HepG2 (cell line): ENCODE results near the gene IL36B. TPM values are rescaled to one million over a fixed set of nuclear protein-coding genes. Genes with fewer than 3 reads are reported as not detected.

Source experiments
- ATAC-seq: fragments of 200-7000 bp; cut with Tn5 transposase; 3 replicates; pipeline ENCODE4 v1.9.1; 2020; ENCODE audit warnings: mild to moderate bottlenecking, moderate library complexity
- BruUV-seq: library from RNA; stranded (reverse); fragments of 400-500 nt; replicated peaks from 2 replicates; lab custom pipeline; 2021; lab: Mats Ljungman, UMichigan
- CTCF ChIA-PET: fragments of 300-600 bp; formaldehyde crosslinking; extraction: SDS; loops from one replicate; lab custom pipeline; 2021; ENCODE audit warnings: low total read pairs, inconsistent platforms, low intra/inter-chr PET ratio; lab: Yijun Ruan, JAX
- POLR2A ChIA-PET: fragments of 350-600 bp; sonication (Branson Sonifier 250); formaldehyde crosslinking; loops from one replicate; lab custom pipeline; 2020; ENCODE audit warnings: antibody characterized with exemption, inconsistent platforms; lab: Yijun Ruan, JAX
- DNase-seq: peaks from one replicate; pipeline ENCODE4 v3.0.0-alpha.2; 2015; ENCODE audit warnings: low spot score
- FAIRE-seq: peaks from 3 replicates; lab custom pipeline; 2011; peaks lifted over from hg19 to GRCh38; lab: Jason Lieb, UNC
- H2AFZ ChIP-seq: one replicate; pipeline ENCODE4 v1.6.1; 2011; ENCODE audit warnings: low read length, inconsistent platforms
- H3K27ac ChIP-seq: fragments of 300-600 bp; 3 replicates; pipeline ENCODE4 v1.8.0; 2011; ENCODE audit warnings: mixed run types, mild to moderate bottlenecking, mixed read lengths, low read length, inconsistent platforms; ENCODE audit not compliant: insufficient read depth; ENCODE audit errors: extremely low read length
- H3K27me3 ChIP-seq, 2 experiments: fragments of 200-600 bp in 1 of 2; 2 replicates in 1 of 2; 3 replicates in 1 of 2; pipeline versions ENCODE4 v1.6.0 to v1.8.0; 2011; ENCODE audit warnings: low read length in 2 of 2, mild to moderate bottlenecking in 2 of 2, moderate library complexity in 2 of 2, inconsistent platforms in 1 of 2; ENCODE audit not compliant: insufficient read depth in 2 of 2, control insufficient read depth in 1 of 2
- H3K36me3 ChIP-seq, 2 experiments: fragments of 200-600 bp in 1 of 2; replicated peaks in 1 of 2; 2 replicates in 1 of 2; 3 replicates in 1 of 2; pipeline versions ENCODE4 v1.5.1 to v1.8.0; 2011; ENCODE audit warnings: low read length in 2 of 2, inconsistent platforms in 1 of 2; ENCODE audit not compliant: insufficient read depth in 2 of 2, control insufficient read depth in 1 of 2
- H3K4me1 ChIP-seq: 2 replicates; pipeline ENCODE4 v1.5.1; 2012; ENCODE audit warnings: low read length, inconsistent platforms; ENCODE audit not compliant: insufficient read depth
- H3K4me2 ChIP-seq: 2 replicates; pipeline ENCODE4 v1.6.0; 2011; ENCODE audit warnings: low read depth, low read length, inconsistent platforms
- H3K4me3 ChIP-seq, 3 experiments: fragments of 200-600 bp in 1 of 3; sonication (generic), shearing (Covaris generic) in 1 of 3; replicated peaks in 1 of 3; 2 replicates each; pipeline ENCODE4 v1.5.1; 2011 to 2016; ENCODE audit warnings: low read length in 3 of 3, inconsistent platforms in 2 of 3, low read depth in 2 of 3, mild to moderate bottlenecking in 2 of 3, control low read depth in 1 of 3, mixed read lengths in 1 of 3; ENCODE audit not compliant: insufficient read depth in 1 of 3
- H3K79me2 ChIP-seq: one replicate; pipeline ENCODE4 v1.6.1; 2011; ENCODE audit warnings: low read length, inconsistent platforms; ENCODE audit not compliant: insufficient read depth
- H3K9ac ChIP-seq: 2 replicates; pipeline ENCODE4 v1.6.0; 2011; ENCODE audit warnings: mild to moderate bottlenecking, low read depth, low read length, inconsistent platforms; ENCODE audit not compliant: insufficient read depth
- H3K9me3 ChIP-seq: 2 replicates; pipeline ENCODE4 v1.5.1; 2012; ENCODE audit warnings: mild to moderate bottlenecking, low read length
- H4K20me1 ChIP-seq: 2 replicates; pipeline ENCODE4 v1.6.0; 2011; ENCODE audit warnings: inconsistent platforms, mild to moderate bottlenecking, low read length, moderate library complexity; ENCODE audit not compliant: insufficient read depth
- ATF7 ChIP-seq, 2 experiments: fragments of 450-650 bp in 1 of 2; sonication (generic) in 1 of 2; formaldehyde crosslinking in 1 of 2; IDR thresholded peaks; 2 replicates each; pipeline versions ENCODE4 v1.4.0 to v1.6.1; 2016 to 2020; ENCODE audit warnings: antibody characterized with exemption in 1 of 2, mild to moderate bottlenecking in 1 of 2, missing genetic modification reagents in 1 of 2
- CBX1 ChIP-seq: IDR thresholded peaks from one replicate; pipeline ENCODE4 v1.6.1; 2016; ENCODE audit warnings: antibody characterized with exemption, low read depth
- DNMT3B ChIP-seq: conservative IDR thresholded peaks from 2 replicates; pipeline ENCODE4 v1.6.1; 2016; ENCODE audit warnings: missing biosample characterization, control low read depth
- KLF12 ChIP-seq: sonication (generic); formaldehyde crosslinking; IDR thresholded peaks from 2 replicates; pipeline ENCODE4 v1.4.0; 2020; ENCODE audit warnings: missing genetic modification reagents, borderline replicate concordance
- RFX3 ChIP-seq: IDR thresholded peaks from 2 replicates; pipeline ENCODE4 v1.6.1; 2016; ENCODE audit warnings: missing biosample characterization, missing genetic modification reagents
- SCMH1 ChIP-seq: sonication (generic); formaldehyde crosslinking; IDR thresholded peaks from 2 replicates; pipeline ENCODE4 v1.9.0; 2021; ENCODE audit warnings: missing genetic modification reagents, mild to moderate bottlenecking, borderline replicate concordance
- U2AF2 ChIP-seq: fragments of 200-400 bp; formaldehyde crosslinking; IDR thresholded peaks from 2 replicates; pipeline ENCODE4 v1.6.1; 2017; ENCODE audit warnings: low read depth, mild to moderate bottlenecking, low read length
- ZBTB21 ChIP-seq: sonication (generic); formaldehyde crosslinking; IDR thresholded peaks from 2 replicates; pipeline ENCODE4 v1.4.0; 2020; ENCODE audit warnings: missing genetic modification reagents
- ZNF451 ChIP-seq: sonication (generic); formaldehyde crosslinking; IDR thresholded peaks from 2 replicates; pipeline ENCODE4 v1.5.0; 2020; ENCODE audit warnings: mild to moderate bottlenecking, missing genetic modification reagents
- ZNF589 ChIP-seq: sonication (generic); formaldehyde crosslinking; conservative IDR thresholded peaks from 2 replicates; pipeline ENCODE4 v1.8.0; 2022; ENCODE audit warnings: mild to moderate bottlenecking, moderate library complexity, missing genetic modification reagents
- WGBS: methylation state at CpG from one replicate; pipeline ENCODE4 v1.1.6; 2017; ENCODE audit warnings: low lambda C conversion rate; 5-methylcytosine and 5-hydroxymethylcytosine counted together
- in situ Hi-C: cut with HindIII; loops from 2 replicates; pipeline ENCODE4 v1.10.0; 2017; ENCODE audit warnings: low pct_unique_long_range_greater_than_20kb; ENCODE audit not compliant: extremely low pct_ligation_motif_present
- intact Hi-C: fragments of 100-400 bp; cut with micrococcal nuclease; formaldehyde crosslinking; loops from one replicate; pipeline ENCODE4 v1.10.0; 2022; ENCODE audit not compliant: unreplicated experiment
- polyA plus RNA-seq, 8 experiments: library from polyadenylated mRNA; depleted of rRNA in 3 of 8; stranded (reverse) in 7 of 8; unstranded in 1 of 8; fragments of >200 nt; fragmentation: Illumina TruSeq in 4 of 8; extraction: Trizol in 4 of 8; gene quantifications; 2 replicates each; pipeline versions ENCODE4 v1.2.1 to v1.2.3, GENCODE V29; 2011 to 2016; ENCODE audit warnings: low read depth in 4 of 8, missing spikeins in 1 of 8, mixed read lengths in 1 of 8; ENCODE audit not compliant: insufficient read depth in 1 of 8
- total RNA-seq, 5 experiments: library from RNA; depleted of rRNA; stranded (reverse); fragments of >200 nt; fragmentation: Illumina TruSeq; extraction: Trizol; gene quantifications; 2 replicates each; pipeline ENCODE4 v1.2.3, GENCODE V29; 2016; ENCODE audit warnings: low read depth in 1 of 5
- TF ChIP-seq, protein P1 (sequence below): sonication (generic); formaldehyde crosslinking; IDR thresholded peaks from 2 replicates; pipeline ENCODE4 v1.8.0; 2022; ENCODE audit warnings: missing genetic modification reagents, low read depth, mild to moderate bottlenecking, borderline replicate concordance

IL36B gene
- total and polyA plus RNA-seq, 2 of the 13 experiments (the other 11 are each of a cell fraction or from before 2014, with no cell fraction given) = not detected

DNA sequence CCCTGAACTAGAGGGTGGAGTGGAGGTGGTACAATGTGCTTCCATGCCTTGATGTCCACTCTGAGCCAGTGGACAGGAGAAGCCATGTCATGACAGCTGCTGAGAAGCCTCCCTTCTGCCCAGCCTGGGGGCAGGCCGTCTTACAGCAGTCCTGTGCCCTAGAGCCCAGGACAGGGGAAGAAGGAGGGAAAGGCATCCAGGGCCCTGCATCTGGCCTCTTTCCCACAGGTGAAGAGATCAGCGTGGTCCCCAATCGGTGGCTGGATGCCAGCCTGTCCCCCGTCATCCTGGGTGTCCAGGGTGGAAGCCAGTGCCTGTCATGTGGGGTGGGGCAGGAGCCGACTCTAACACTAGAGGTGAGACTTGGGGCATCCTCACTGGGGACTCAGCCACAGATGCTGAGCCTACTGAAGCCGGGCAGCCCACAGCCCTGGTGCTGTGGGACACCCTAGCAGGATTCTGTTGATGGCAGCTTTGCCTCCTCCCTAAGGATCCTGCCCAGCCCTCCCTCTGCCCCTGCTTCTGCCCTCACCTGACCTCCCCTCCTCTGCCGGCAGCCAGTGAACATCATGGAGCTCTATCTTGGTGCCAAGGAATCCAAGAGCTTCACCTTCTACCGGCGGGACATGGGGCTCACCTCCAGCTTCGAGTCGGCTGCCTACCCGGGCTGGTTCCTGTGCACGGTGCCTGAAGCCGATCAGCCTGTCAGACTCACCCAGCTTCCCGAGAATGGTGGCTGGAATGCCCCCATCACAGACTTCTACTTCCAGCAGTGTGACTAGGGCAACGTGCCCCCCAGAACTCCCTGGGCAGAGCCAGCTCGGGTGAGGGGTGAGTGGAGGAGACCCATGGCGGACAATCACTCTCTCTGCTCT is 9.5 kb upstream of the IL36B start:
- CTCF ChIA-PET = no interaction called here
- BruUV-seq = no TSS peak
- no peak for DNase-seq
- H4K20me1 ChIP-seq = no peaks in the 10 kb centered on the region
- no peaks in the 10 kb centered on the region for H3K9me3 ChIP-seq
- no peak overlapping the region for H3K4me3 ChIP-seq
- POLR2A ChIA-PET = no interaction called here
- no peaks in the 10 kb centered on the region for H3K4me1 ChIP-seq
- no peak overlapping the region for H2AFZ ChIP-seq
- in situ Hi-C loops (no loop called here), intact Hi-C loops (no loop called here)
- no peak overlapping the region for H3K9ac ChIP-seq
- H3K27me3 ChIP-seq = peaks cover 2 to 32% of the 10 kb centered on the region in 2 experiments; a peak in 4 of 5 replicates
- no peak overlapping the region for H3K4me2 ChIP-seq
- H3K79me2 ChIP-seq = no peaks in the 10 kb centered on the region
- no peak; the same call in 1 of the 3 replicates for ATAC-seq
- H3K36me3 ChIP-seq = no peaks in the 10 kb centered on the region
- 15% methylated on average over 16 of the region's 18 CpGs for whole genome bisulfite sequencing
- TF ChIP-seq ZNF451 (CRISPR knock-in tag) = no peak
- TF ChIP-seq, protein P1, sequence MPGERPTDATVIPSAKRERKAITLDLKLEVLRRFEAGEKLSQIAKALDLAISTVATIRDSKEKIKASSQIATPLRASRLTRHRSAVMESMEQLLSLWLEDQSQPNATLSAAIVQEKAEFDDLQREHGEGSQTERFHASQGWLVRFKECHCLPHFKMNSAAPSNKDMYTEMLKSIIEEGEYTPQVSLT (CRISPR knock-in tag) = no peak
- TF ChIP-seq KLF12 (CRISPR knock-in tag) = no peak
- no peak for TF ChIP-seq CBX1
- no peak for TF ChIP-seq RFX3
- TF ChIP-seq ZNF589 (CRISPR knock-in tag) = no peak
- TF ChIP-seq ATF7 (IDR thresholded peaks at IDR 0.05) = no peak
- no peak for TF ChIP-seq ATF7 (CRISPR knock-in tag; IDR thresholded peaks at IDR 0.05)
- no peak for TF ChIP-seq U2AF2
- TF ChIP-seq ZBTB21 (CRISPR knock-in tag) = no peak
- TF ChIP-seq SCMH1 (CRISPR knock-in tag) = no peak
- no peak for TF ChIP-seq DNMT3B
- FAIRE-seq = no peak
- H3K27ac ChIP-seq = no peak overlapping the region
